ENCODE data around the gene TMEM204. TPM values are rescaled to one million over a fixed set of nuclear protein-coding genes. Genes with fewer than 3 reads are reported as not detected.

Gene TMEM204
- total and polyA plus RNA-seq, 9 donors = 6.5 to 35.5 (median 13.8) TPM

GRCh38 chr16:1496464-1496863, 37.0 kb upstream of the TMEM204 start:
- Histone ChIP-seq H3K4me3 (no peak overlapping the region), H3K27ac (no peak overlapping the region), H3K9me3 (no peaks in the 10 kb centered on the region), H3K36me3 (no peaks in the 10 kb centered on the region), H3K27me3 (no peaks in the 10 kb centered on the region), H3K4me1 (ENCODE audit: insufficient read depth) (peaks cover 6% of the 10 kb centered on the region)
- TF ChIP-seq CTCF (IDR thresholded peaks at IDR 0.05) (no peak), EP300 (IDR thresholded peaks at IDR 0.05) (no peak), POLR2A (IDR thresholded peaks at IDR 0.05) (no peak)
- 87 to 91% (median 91%) methylated on average over 25 of the region's 25 CpGs for WGBS, 3 donors
- peak in 1 of 5 donors; percentile 33 for DNase-seq
- intact Hi-C loops (cut with DNase I) = loop anchor here in 1 of 4 donors (10.0 kb wide), 1 partner anchor 72 kb away; the partner anchor contains the start of gene UQCC4

- no peak for TF ChIP-seq POLR2A (IDR thresholded peaks at IDR 0.05)
- intact Hi-C loops (cut with DNase I) = loop anchor here in 1 of 4 donors (10.0 kb wide), 1 partner anchor 72 kb away; the partner anchor contains the start of gene UQCC4
- peaks cover 6% of the 10 kb centered on the region for H3K4me1 ChIP-seq (ENCODE audit: insufficient read depth)
- no peaks in the 10 kb centered on the region for H3K9me3 ChIP-seq
- no peak overlapping the region for H3K4me3 ChIP-seq
- no peak overlapping the region for H3K27ac ChIP-seq
- DNase-seq = peak in 1 of 5 donors; percentile 17
- H3K27me3 ChIP-seq = no peaks in the 10 kb centered on the region
- H3K36me3 ChIP-seq = no peaks in the 10 kb centered on the region
- 90 to 95% (median 91%) methylated on average over 17 to 21 of the region's 21 CpGs for WGBS, 3 donors
Observed at GRCh38 chr16:1497014-1497598, 36.4 kb upstream of the TMEM204 start.

- Histone ChIP-seq H3K27me3 (no peaks in the 10 kb centered on the region), H3K36me3 (no peaks in the 10 kb centered on the region), H3K9me3 (no peaks in the 10 kb centered on the region), H3K4me3 (no peak overlapping the region), H3K27ac (no peak overlapping the region), H3K4me1 (ENCODE audit: insufficient read depth) (no peaks in the 10 kb centered on the region)
- no peak for DNase-seq
- TF ChIP-seq EP300 (IDR thresholded peaks at IDR 0.05) = no peak
- no peak for TF ChIP-seq POLR2A (IDR thresholded peaks at IDR 0.05)
- TF ChIP-seq CTCF (IDR thresholded peaks at IDR 0.05) = no peak
- WGBS, 3 donors = 85 to 89% (median 87%) methylated on average over 30 to 35 of the region's 35 CpGs
- intact Hi-C loops (cut with DNase I) = loop anchor here in 1 of 4 donors (10.0 kb wide), 1 partner anchor 74 kb away; the partner anchor contains the start of gene UQCC4
Observed at GRCh38 chr16:1498899-1499676, 34.4 kb upstream of the TMEM204 start.

- WGBS, 3 donors = 90 to 92% (median 91%) methylated on average over 29 to 36 of the region's 36 CpGs
- H3K27me3 ChIP-seq = no peaks in the 10 kb centered on the region
- H3K27ac ChIP-seq = no peak overlapping the region
- H3K4me3 ChIP-seq = no peak overlapping the region
- no peaks in the 10 kb centered on the region for H3K9me3 ChIP-seq
- H3K36me3 ChIP-seq = no peaks in the 10 kb centered on the region
- TF ChIP-seq POLR2A (IDR thresholded peaks at IDR 0.05) (no peak), EP300 (IDR thresholded peaks at IDR 0.05) (no peak), CTCF (IDR thresholded peaks at IDR 0.05) (no peak)
- H3K4me1 ChIP-seq (ENCODE audit: insufficient read depth) = no peaks in the 10 kb centered on the region
- peak in 1 of 5 donors; percentile 26 for DNase-seq
- intact Hi-C loops (cut with DNase I) = loop anchor here in 1 of 4 donors (10.0 kb wide), 1 partner anchor 75 kb away; the partner anchor contains the start of gene UQCC4
Observed at GRCh38 chr16:1499756-1500464, 33.6 kb upstream of the TMEM204 start.

Measured in ovary (tissue), 9 donors.